ENCODE data around the gene TBL1X.
"Not testable (repeated sequence)": the region's sequence is repeated elsewhere in the genome, so short reads cannot be mapped to it uniquely, and the experiment has no call there.

TBL1X gene

GRCh38 chrX:9536156-9536555, 71.3 kb downstream of the TBL1X start:
- DNase-seq (ENCODE audit: low spot score), result not testable (repeated sequence)

GRCh38 chrX:9537781-9538180, 72.9 kb downstream of the TBL1X start:
- no peak for DNase-seq (ENCODE audit: low spot score)

- no peak for DNase-seq (ENCODE audit: low spot score)
Measured at GRCh38 chrX:9538544-9539045, 73.7 kb downstream of the TBL1X start.

- DNase-seq (ENCODE audit: low spot score), result no peak
Measured at GRCh38 chrX:9539605-9540387, 74.9 kb downstream of the TBL1X start.

- no peak for DNase-seq (ENCODE audit: low spot score)
Measured at GRCh38 chrX:9542106-9542760, 77.4 kb downstream of the TBL1X start.

GRCh38 chrX:9542761-9543111, 77.9 kb downstream of the TBL1X start:
- DNase-seq (ENCODE audit: low spot score), result no peak

- peak; percentile 7 for DNase-seq (ENCODE audit: low spot score)
Measured at GRCh38 chrX:9555354-9555753, 90.5 kb downstream of the TBL1X start.

- no peak for DNase-seq (ENCODE audit: low spot score)
Measured at GRCh38 chrX:9557091-9557490, 92.2 kb downstream of the TBL1X start.

- DNase-seq (ENCODE audit: low spot score), result no peak
Measured at GRCh38 chrX:9557521-9557920, 92.7 kb downstream of the TBL1X start.

GRCh38 chrX:9558615-9559014, 93.8 kb downstream of the TBL1X start:
- DNase-seq (ENCODE audit: low spot score), result no peak

- DNase-seq (ENCODE audit: low spot score), result no peak
Measured at GRCh38 chrX:9560219-9560618, 95.4 kb downstream of the TBL1X start.

- no peak for DNase-seq (ENCODE audit: low spot score)
Measured at GRCh38 chrX:9561199-9561598, 96.3 kb downstream of the TBL1X start.

GRCh38 chrX:9562851-9563250, 98.0 kb downstream of the TBL1X start:
- no peak for DNase-seq (ENCODE audit: low spot score)

GRCh38 chrX:9566150-9566621, 101.3 kb downstream of the TBL1X start:
- peak; percentile 2 for DNase-seq (ENCODE audit: low spot score)

- DNase-seq (ENCODE audit: low spot score), result no peak
Measured at GRCh38 chrX:9569876-9570301, 105.0 kb downstream of the TBL1X start.

- DNase-seq (ENCODE audit: low spot score), result no peak
Measured at GRCh38 chrX:9573282-9574106, 108.6 kb downstream of the TBL1X start.

GRCh38 chrX:9576059-9576458, 111.2 kb downstream of the TBL1X start:
- no peak for DNase-seq (ENCODE audit: low spot score)

- DNase-seq (ENCODE audit: low spot score), result no peak
Measured at GRCh38 chrX:9577555-9577954, 112.7 kb downstream of the TBL1X start.

- DNase-seq (ENCODE audit: low spot score), result no peak
Measured at GRCh38 chrX:9578083-9578779, 113.4 kb downstream of the TBL1X start.

- no peak for DNase-seq (ENCODE audit: low spot score)
Measured at GRCh38 chrX:9581771-9582385, 117.0 kb downstream of the TBL1X start.

- no peak for DNase-seq (ENCODE audit: low spot score)
Measured at GRCh38 chrX:9582956-9583355, 118.1 kb downstream of the TBL1X start.
